C4-2B (cell line): Measurements from ENCODE around the gene TRMT11.

Experiments used
- CTCF ChIP-seq: fragments of 450-650 bp; conservative IDR thresholded peaks from 2 replicates; pipeline ENCODE4 v1.5.1; 2017; ENCODE audit warnings: mild to moderate bottlenecking
- ZFX ChIP-seq: fragments of 450-650 bp; IDR thresholded peaks from 2 replicates; pipeline ENCODE4 v1.6.1; 2017

GRCh38 chr6:126007800-126008199, 21.5 kb downstream of the TRMT11 start:
- TF ChIP-seq CTCF (no peak), ZFX (no peak)
